Endothelial cell of umbilical vein (primary cell): ENCODE data around the gene ETFRF1. TPM values are rescaled to one million over a fixed set of nuclear protein-coding genes. Genes with fewer than 3 reads are reported as not detected.

Source experiments
- BruUV-seq: library from RNA; stranded (reverse); fragments of 400-500 nt; replicated peaks from 2 replicates; lab custom pipeline; 2021; lab: Mats Ljungman, UMichigan
- CTCF ChIA-PET: fragments of 300-600, 350-600 bp; sonication (Branson Sonifier 250); formaldehyde crosslinking; loops from one replicate; lab custom pipeline; 2021; ENCODE audit warnings: antibody characterized with exemption, inconsistent platforms; lab: Charles Lee
- POLR2A ChIA-PET: fragments of 300-600, 350-600 bp; sonication (Branson Sonifier 250); formaldehyde crosslinking; loops from one replicate; lab custom pipeline; 2021; ENCODE audit warnings: antibody characterized with exemption, inconsistent platforms; lab: Charles Lee
- DNase-seq: peaks from one replicate; pipeline ENCODE4 v3.0.0-alpha.2; 2011; ENCODE audit warnings: low read depth, low spot score
- FAIRE-seq: peaks from 2 replicates; lab custom pipeline; 2011; peaks lifted over from hg19 to GRCh38; lab: Jason Lieb, UNC
- H2AFZ ChIP-seq: 2 replicates; pipeline ENCODE4 v1.6.0; 2012; ENCODE audit warnings: low read depth, low read length, control low read depth, inconsistent platforms
- H3K27ac ChIP-seq: 2 replicates; pipeline ENCODE4 v1.5.1; 2011; ENCODE audit warnings: low read depth, mild to moderate bottlenecking, control low read depth, low read length, moderate library complexity; ENCODE audit not compliant: insufficient read depth
- H3K27me3 ChIP-seq, 2 experiments: 2 replicates each; pipeline versions ENCODE4 v1.6.0 to v1.6.1; 2011; ENCODE audit warnings: low read length in 2 of 2, mixed read lengths in 1 of 2; ENCODE audit not compliant: control insufficient read depth in 2 of 2, insufficient read depth in 2 of 2
- H3K36me3 ChIP-seq, 2 experiments: 2 replicates in 1 of 2; 3 replicates in 1 of 2; pipeline ENCODE4 v1.5.1; 2011; ENCODE audit warnings: low read length in 2 of 2, mild to moderate bottlenecking in 1 of 2, moderate library complexity in 1 of 2; ENCODE audit not compliant: control insufficient read depth in 2 of 2, insufficient read depth in 2 of 2; ENCODE audit errors: extremely low read depth in 1 of 2
- H3K4me1 ChIP-seq: 3 replicates; pipeline ENCODE4 v1.5.1; 2011; ENCODE audit warnings: mild to moderate bottlenecking, low read length; ENCODE audit not compliant: control insufficient read depth, insufficient read depth; ENCODE audit errors: extremely low read depth
- H3K4me2 ChIP-seq: 2 replicates; pipeline ENCODE4 v1.6.1; 2011; ENCODE audit warnings: low read length, control low read depth, mixed read lengths; ENCODE audit not compliant: insufficient read depth
- H3K4me3 ChIP-seq, 3 experiments: fragments of 200-600 bp in 1 of 3; sonication (generic), shearing (Covaris generic) in 1 of 3; replicated peaks in 1 of 3; 2 replicates each; pipeline ENCODE4 v1.5.1; 2011 to 2016; ENCODE audit warnings: control low read depth in 3 of 3, low read length in 3 of 3, mild to moderate bottlenecking in 2 of 3, inconsistent platforms in 1 of 3, low read depth in 1 of 3, moderate library complexity in 1 of 3; ENCODE audit not compliant: insufficient read depth in 1 of 3
- H3K79me2 ChIP-seq: 2 replicates; pipeline ENCODE4 v1.6.0; 2012; ENCODE audit warnings: low read length, inconsistent platforms; ENCODE audit not compliant: control insufficient read depth, insufficient read depth
- H3K9ac ChIP-seq: replicated peaks from 2 replicates; pipeline ENCODE3; 2011; ENCODE audit warnings: low read length, control low read depth; ENCODE audit not compliant: insufficient read depth; ENCODE audit errors: extremely low read depth
- H3K9me1 ChIP-seq: replicated peaks from 3 replicates; pipeline ENCODE4 v1.6.0; 2011; ENCODE audit warnings: mild to moderate bottlenecking, low read length; ENCODE audit not compliant: control insufficient read depth, insufficient read depth; ENCODE audit errors: extremely low read depth
- H3K9me3 ChIP-seq: replicated peaks from 2 replicates; pipeline ENCODE4 v1.5.1; 2012; ENCODE audit warnings: low read length, inconsistent platforms; ENCODE audit not compliant: control insufficient read depth, insufficient read depth
- H4K20me1 ChIP-seq: replicated peaks from 2 replicates; pipeline ENCODE3; 2011; ENCODE audit warnings: mild to moderate bottlenecking, low read length; ENCODE audit not compliant: control insufficient read depth, insufficient read depth; ENCODE audit errors: extremely low read depth
- EZH2 ChIP-seq: IDR thresholded peaks from 2 replicates; pipeline ENCODE4 v1.6.1; 2012; ENCODE audit warnings: borderline replicate concordance, low read depth, mild to moderate bottlenecking, moderate library complexity, low read length, inconsistent platforms; ENCODE audit not compliant: severe bottlenecking
- FOS ChIP-seq: IDR thresholded peaks from 2 replicates; pipeline ENCODE4 v1.6.1; 2011; ENCODE audit warnings: mild to moderate bottlenecking, low read length, moderate library complexity, borderline replicate concordance; ENCODE audit not compliant: insufficient read depth
- GATA2 ChIP-seq: IDR thresholded peaks from 2 replicates; pipeline ENCODE4 v1.7.0; 2011; ENCODE audit warnings: low read depth, mild to moderate bottlenecking, moderate library complexity, mixed read lengths, low read length; ENCODE audit not compliant: insufficient read length, insufficient read depth
- JUN ChIP-seq: IDR thresholded peaks from 2 replicates; pipeline ENCODE4 v1.6.1; 2011; ENCODE audit warnings: borderline replicate concordance, low read depth; ENCODE audit not compliant: insufficient read length, insufficient read depth
- MYC ChIP-seq: IDR thresholded peaks from one replicate; pipeline ENCODE4 v1.6.1; 2011; ENCODE audit warnings: mild to moderate bottlenecking, low read depth, low read length
- POLR2A ChIP-seq: IDR thresholded peaks from 2 replicates; pipeline ENCODE4 v1.6.1; 2012; ENCODE audit warnings: low read depth, mild to moderate bottlenecking, control low read depth, low read length
- POLR2AphosphoS5 ChIP-seq: IDR thresholded peaks from 2 replicates; pipeline ENCODE4 v1.6.1; 2012; ENCODE audit warnings: low read depth, mild to moderate bottlenecking, control low read depth, low read length, moderate library complexity; ENCODE audit not compliant: insufficient read depth
- dilution Hi-C: fragments of 300-500 bp; cut with MboI; formaldehyde crosslinking; loops from one replicate; pipeline ENCODE4 v1.15.0; 2019; ENCODE audit warnings: low sequenced_read_pairs; ENCODE audit not compliant: extremely low pct_ligation_motif_present
- intact Hi-C: fragments of 100-400 bp; cut with micrococcal nuclease; formaldehyde crosslinking; loops from one replicate; pipeline ENCODE4 v1.10.0; 2022
- polyA plus RNA-seq, 4 experiments: library from polyadenylated mRNA; depleted of rRNA in 3 of 4; stranded (reverse) in 3 of 4; unstranded in 1 of 4; fragments of >200 nt; gene quantifications; 2 replicates each; pipeline versions ENCODE4 v1.2.1 to v1.2.3, GENCODE V29; 2011 to 2012; ENCODE audit warnings: missing spikeins in 1 of 4
- total RNA-seq: library from RNA; stranded (reverse); gene quantifications from 2 replicates; pipeline ENCODE4 v1.2.3, GENCODE V29; 2021
- TF ChIP-seq, protein P1 (sequence below), 2 donors: IDR thresholded peaks; 1 replicate in 1 of 2; 2 replicates in 1 of 2; pipeline ENCODE4 v1.5.1; 2011; ENCODE audit warnings: low read length in 2 of 2, mild to moderate bottlenecking in 2 of 2, moderate library complexity in 2 of 2, control low read depth in 1 of 2, inconsistent platforms in 1 of 2, low read depth in 1 of 2; ENCODE audit not compliant: insufficient read depth in 1 of 2; ENCODE audit errors: extremely low read depth in 1 of 2
- TF ChIP-seq, protein P2 (sequence below): IDR thresholded peaks from 2 replicates; pipeline ENCODE4 v1.6.1; 2011; ENCODE audit not compliant: insufficient read depth, insufficient read length

ETFRF1 gene
- total and polyA plus RNA-seq, 2 donors (not counting 3 experiments of a cell fraction or from before 2014, with no cell fraction given), result 6.9 to 10.6 TPM

DNA sequence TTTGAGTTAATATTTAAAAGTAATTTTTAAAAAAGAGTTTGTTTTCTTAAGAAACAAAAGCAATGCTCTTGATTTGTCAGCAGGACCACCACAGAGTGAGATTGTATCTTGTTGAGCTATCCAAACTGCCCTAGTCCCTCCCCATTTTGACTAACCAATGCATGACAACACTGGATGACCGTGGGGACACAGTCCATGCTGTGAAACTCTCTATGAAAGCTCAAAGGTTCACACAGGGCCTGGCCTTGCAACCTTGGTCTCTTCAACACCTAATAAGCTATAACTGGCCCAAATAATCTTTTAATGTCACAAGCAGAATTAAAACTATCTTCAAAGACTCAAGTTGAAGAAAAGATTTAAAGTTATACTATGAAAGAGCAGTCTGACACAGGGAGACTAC is 13.5 kb downstream of the ETFRF1 start:
- no peaks in the 10 kb centered on the region for H4K20me1 ChIP-seq
- no peaks in the 10 kb centered on the region for H3K4me1 ChIP-seq
- dilution Hi-C loops (no loop called here), intact Hi-C loops (no loop called here)
- BruUV-seq, result no TSS peak
- CTCF ChIA-PET, result no interaction called here
- peaks cover 0 to 2% of the 10 kb centered on the region in 2 experiments for H3K36me3 ChIP-seq
- no peak overlapping the region for H3K4me3 ChIP-seq
- POLR2A ChIA-PET, result no interaction called here
- TF ChIP-seq JUN (no peak), GATA2 (no peak), EZH2 (no peak), POLR2A (no peak), POLR2AphosphoS5 (no peak), FOS (no peak), MYC (no peak)
- TF ChIP-seq, protein P1, sequence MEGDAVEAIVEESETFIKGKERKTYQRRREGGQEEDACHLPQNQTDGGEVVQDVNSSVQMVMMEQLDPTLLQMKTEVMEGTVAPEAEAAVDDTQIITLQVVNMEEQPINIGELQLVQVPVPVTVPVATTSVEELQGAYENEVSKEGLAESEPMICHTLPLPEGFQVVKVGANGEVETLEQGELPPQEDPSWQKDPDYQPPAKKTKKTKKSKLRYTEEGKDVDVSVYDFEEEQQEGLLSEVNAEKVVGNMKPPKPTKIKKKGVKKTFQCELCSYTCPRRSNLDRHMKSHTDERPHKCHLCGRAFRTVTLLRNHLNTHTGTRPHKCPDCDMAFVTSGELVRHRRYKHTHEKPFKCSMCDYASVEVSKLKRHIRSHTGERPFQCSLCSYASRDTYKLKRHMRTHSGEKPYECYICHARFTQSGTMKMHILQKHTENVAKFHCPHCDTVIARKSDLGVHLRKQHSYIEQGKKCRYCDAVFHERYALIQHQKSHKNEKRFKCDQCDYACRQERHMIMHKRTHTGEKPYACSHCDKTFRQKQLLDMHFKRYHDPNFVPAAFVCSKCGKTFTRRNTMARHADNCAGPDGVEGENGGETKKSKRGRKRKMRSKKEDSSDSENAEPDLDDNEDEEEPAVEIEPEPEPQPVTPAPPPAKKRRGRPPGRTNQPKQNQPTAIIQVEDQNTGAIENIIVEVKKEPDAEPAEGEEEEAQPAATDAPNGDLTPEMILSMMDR (IDR thresholded peaks at IDR 0.05; ENCODE audit: extremely low read depth in 1 of 2, insufficient read depth in 1 of 2, low read depth in 1 of 2, low read length in 2 of 2), result no peak
- TF ChIP-seq, protein P2, sequence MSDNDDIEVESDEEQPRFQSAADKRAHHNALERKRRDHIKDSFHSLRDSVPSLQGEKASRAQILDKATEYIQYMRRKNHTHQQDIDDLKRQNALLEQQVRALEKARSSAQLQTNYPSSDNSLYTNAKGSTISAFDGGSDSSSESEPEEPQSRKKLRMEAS, result no peak
- H3K4me2 ChIP-seq, result no peak overlapping the region
- no peaks in the 10 kb centered on the region for H3K9me3 ChIP-seq
- no peaks in the 10 kb centered on the region for H3K79me2 ChIP-seq
- DNase-seq (no peak), FAIRE-seq (no peak)
- no peaks in the 10 kb centered on the region for H3K9me1 ChIP-seq
- H2AFZ ChIP-seq, result no peak overlapping the region
- no peak overlapping the region for H3K27ac ChIP-seq
- H3K27me3 ChIP-seq, result no peaks in the 10 kb centered on the region
- H3K9ac ChIP-seq, result no peak overlapping the region
